NCI-H1105 (cell line): Measurements from ENCODE around the gene MRGPRX4.
"Not testable (repeated sequence)": the region's sequence is repeated elsewhere in the genome, so short reads cannot be mapped to it uniquely, and the experiment has no call there.

Experiments used
- DNase-seq: peaks from one replicate; lab custom pipeline; 2025; lab: John Stamatoyannopoulos, UW

The MRGPRX4 gene

DNA sequence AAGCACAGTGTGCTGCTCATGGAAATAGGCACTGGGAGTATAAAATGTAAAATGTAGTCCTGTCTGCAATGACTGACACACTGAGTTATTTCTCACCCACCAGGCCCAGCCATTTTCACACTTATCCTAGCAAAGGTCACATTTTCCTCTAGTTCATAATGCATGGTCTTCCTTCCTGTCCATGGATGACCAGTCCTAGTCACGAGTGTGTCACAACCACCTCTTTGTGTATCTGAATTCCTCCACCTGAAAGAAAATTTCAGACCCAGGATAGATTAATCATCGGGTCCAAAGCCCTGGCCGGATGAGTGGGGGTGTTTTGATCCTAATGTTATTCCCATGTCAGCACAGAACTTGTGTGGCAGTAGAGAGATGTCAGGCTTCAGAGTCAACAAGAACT, at the start of gene MRGPRX4:
MRGPRX4 (plus strand) TSS at position 172 of the 400 bp plus-strand sequence. CDS start 420 bp downstream, outside the sequence.
- no peak for DNase-seq

DNA sequence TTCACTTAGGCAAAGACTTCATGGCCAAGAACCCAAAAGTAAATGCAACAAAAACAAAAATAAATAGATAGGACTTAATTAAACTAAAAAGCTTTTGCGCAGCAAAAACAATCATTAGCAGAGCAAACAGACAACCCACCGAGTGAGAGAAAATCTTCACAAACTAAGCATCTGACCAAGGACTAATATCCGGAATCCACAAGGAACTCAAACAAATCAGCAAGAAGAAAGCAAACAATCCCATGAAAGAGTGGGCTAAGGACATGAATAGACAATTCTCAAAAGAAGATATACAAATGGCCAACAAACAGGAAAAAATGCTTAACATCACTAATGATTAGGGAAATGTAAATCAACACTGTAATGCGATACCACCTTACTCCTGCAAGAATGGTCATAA, 41.5 kb upstream of the MRGPRX4 start:
- not testable (repeated sequence) for DNase-seq

DNA sequence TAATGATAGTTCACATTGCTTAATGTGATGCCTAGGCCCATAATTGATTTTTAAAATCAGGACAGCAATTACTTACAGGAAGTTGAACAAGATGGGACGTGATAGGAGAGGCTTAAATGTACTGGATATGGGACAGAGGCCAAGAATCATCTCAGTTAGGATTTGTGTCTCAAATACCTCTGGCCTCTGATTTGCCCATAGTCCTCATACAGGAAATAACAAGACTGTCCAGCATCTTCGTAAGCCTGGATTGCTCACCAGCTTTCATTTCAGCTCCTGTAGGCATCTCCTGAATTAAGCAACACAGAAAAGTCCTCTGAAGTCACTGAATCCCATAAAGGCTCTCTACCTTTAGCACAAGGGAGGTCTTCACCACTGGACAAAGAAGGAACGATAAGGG, 40.3 kb upstream of the MRGPRX4 start, which contains the start of gene MRGPRX3:
MRGPRX3 (plus strand) TSS at position 231 of the 400 bp plus-strand sequence. CDS start 4,632 bp downstream, outside the sequence.
- no peak for DNase-seq

DNA sequence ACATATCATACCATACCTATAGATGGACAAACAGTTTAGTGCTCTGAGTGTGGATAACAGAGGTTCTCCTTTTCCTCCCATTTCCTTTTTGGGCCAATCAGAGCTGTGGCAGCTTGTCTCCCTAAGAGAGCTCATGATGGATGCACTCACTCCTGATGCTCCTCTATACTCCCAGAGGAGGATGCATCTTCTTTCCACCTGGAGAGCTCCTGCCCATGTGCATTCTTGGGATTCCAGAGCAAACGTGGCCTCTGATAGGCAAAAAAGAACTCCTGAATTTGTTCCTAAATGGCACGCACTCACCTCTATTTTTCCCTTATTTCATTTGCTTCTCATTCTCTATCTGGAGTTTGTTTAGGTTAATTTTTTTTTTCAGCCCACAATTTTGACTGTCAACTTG, 37.3 kb upstream of the MRGPRX4 start:
- no peak for DNase-seq

DNA sequence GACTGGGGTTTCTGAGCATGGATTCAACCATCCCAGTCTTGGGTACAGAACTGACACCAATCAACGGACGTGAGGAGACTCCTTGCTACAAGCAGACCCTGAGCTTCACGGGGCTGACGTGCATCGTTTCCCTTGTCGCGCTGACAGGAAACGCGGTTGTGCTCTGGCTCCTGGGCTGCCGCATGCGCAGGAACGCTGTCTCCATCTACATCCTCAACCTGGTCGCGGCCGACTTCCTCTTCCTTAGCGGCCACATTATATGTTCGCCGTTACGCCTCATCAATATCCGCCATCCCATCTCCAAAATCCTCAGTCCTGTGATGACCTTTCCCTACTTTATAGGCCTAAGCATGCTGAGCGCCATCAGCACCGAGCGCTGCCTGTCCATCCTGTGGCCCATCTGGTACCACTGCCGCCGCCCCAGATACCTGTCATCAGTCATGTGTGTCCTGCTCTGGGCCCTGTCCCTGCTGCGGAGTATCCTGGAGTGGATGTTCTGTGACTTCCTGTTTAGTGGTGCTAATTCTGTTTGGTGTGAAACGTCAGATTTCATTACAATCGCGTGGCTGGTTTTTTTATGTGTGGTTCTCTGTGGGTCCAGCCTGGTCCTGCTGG, 35.3 kb upstream of the MRGPRX4 start:
- no peak for DNase-seq

DNA sequence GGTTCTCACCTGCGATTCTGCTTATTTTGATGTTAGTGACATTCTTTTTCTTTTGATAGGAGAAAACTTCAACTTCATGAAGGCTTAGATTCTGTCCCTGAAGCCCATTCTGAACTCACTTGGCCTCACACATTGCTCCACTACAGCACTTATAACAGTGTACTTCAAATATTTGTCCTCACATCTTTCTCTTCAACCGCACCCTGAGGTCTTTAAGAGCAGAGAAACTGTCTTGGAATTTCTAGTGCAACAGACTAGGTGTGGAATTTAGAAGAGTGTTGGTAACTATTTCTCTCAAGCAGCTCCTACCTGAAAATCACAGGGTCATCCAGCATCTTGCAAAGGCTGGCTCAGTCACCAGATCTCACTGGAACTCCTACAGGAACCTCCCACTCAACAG, 32.5 kb upstream of the MRGPRX4 start:
- DNase-seq: no peak

DNA sequence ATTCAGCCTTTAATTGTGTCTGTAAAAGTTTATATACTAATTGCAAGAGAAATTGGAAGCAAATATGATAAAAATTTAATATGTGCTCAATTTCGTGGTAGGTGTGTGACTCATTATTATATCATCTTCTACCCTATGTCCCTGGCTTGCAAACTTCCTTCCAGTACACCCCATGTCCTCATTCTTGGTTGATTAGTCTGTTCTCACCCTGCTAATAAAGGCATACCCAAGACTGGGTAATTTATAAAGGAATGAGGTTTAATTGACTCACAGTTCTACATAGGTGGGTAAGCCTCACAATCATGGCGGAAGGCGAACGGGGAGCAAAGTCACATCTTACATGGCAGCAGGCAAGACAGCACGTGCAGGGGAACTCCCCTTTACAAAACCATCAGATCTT, 28.4 kb upstream of the MRGPRX4 start:
- DNase-seq: no peak

DNA sequence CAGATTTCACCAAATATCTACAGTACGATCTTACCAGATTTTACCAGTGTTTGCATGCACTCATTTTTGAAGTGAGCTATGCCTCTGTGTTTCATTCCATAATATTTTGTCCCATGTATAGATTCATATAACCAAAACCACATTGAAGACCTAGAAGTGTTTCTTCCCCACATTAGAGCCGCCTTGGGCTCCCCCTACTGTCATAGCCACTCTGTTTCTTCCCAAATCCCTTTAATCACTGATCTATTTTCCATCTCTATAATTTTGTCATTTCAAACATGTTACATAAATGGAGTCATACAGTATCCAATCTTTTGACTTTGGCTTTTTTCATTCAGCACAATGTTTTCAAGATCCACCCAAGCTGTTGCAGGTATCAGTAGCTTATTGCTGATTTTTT, 27.6 kb upstream of the MRGPRX4 start:
- no peak for DNase-seq

DNA sequence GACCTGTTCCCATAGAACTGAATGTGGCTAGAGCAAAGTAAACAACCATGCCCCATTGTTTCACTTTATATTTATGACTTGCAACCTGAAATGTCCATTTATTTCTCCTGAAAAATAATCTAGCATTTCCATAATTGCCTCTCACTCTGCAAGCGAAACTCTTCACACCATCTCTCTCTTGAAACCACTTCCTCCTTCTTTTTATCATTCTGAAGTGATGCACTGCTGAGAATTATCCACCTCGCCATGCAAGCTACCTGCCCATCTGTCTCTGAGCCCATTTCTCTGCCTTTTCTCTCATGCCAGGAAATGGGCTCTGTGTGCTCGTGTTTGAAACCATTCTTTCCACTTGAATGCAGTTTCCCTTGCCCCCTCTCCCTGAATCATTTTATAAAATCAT, 26.8 kb upstream of the MRGPRX4 start:
- no peak for DNase-seq

DNA sequence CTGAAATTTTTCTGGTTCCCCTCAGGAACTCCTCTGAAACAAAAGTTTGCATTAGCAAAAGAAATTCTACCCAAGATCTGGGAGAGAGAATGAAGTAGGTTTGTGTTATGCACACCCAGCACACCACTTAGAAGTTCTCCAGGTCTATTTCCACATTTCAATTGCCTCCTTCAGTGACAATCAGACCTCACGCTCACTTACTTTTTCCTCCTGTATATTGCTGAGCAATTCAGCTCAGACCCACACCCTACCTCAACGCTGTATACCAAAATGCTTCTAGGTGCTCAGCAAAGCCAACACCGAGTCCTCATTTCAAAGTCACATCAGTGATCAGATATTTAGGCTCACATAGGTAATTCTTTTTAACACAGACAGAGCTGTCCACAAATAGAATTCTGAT, 21.1 kb upstream of the MRGPRX4 start:
- no peak for DNase-seq

DNA sequence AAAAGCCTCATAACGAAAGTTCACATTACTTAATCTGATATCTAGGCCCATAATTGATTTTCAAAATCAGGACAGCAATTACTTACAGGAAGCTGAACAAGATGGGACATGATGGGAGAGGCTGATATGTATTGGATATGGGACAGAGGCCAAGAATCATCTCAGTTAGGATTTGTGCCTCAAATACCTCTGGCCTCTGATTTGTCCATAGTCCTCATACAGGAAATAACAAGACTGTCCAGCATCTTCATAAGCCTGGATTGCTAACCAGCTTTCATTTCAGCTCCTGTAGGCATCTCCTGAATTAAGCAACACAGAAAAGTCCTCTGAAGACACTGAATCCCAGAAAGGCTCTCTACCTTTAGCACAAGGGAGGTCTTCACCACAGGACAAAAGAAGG, 4.3 kb upstream of the MRGPRX4 start:
- no peak for DNase-seq

DNA sequence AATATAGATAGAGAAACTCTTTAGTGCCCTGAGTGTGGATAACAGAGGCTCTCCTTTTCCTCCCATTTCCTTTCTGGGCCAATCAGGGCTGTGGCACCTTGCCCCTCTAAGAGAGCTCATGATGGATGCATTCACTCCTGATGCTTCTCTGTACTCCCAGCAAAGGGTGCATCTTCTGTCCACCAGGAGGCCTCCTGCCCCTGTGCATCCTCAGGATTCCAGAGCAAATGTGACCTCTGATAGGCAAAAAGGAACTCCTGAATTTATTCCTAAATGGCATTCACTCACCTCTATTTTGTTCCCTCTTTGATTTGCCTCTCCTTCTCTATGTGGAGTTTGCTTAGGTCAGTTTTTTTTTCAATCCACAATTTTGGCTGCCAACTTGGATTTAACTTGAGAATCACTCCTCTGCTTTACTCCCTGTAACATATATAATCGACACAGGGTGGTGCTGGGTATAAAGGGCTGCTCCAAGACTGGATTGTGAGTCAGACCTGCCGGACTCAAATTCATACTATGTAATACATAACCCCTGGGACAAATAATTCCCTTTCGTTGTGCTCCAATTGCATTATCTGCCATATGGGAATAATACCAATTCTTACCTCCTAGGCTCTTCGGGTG, 1.1 kb upstream of the MRGPRX4 start:
- DNase-seq: no peak

DNA sequence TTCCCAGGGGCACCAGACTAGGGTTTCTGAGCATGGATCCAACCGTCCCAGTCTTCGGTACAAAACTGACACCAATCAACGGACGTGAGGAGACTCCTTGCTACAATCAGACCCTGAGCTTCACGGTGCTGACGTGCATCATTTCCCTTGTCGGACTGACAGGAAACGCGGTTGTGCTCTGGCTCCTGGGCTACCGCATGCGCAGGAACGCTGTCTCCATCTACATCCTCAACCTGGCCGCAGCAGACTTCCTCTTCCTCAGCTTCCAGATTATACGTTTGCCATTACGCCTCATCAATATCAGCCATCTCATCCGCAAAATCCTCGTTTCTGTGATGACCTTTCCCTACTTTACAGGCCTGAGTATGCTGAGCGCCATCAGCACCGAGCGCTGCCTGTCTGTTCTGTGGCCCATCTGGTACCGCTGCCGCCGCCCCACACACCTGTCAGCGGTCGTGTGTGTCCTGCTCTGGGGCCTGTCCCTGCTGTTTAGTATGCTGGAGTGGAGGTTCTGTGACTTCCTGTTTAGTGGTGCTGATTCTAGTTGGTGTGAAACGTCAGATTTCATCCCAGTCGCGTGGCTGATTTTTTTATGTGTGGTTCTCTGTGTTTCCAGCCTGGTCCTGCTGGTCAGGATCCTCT, 709 bp downstream of the MRGPRX4 start:
- no peak for DNase-seq

DNA sequence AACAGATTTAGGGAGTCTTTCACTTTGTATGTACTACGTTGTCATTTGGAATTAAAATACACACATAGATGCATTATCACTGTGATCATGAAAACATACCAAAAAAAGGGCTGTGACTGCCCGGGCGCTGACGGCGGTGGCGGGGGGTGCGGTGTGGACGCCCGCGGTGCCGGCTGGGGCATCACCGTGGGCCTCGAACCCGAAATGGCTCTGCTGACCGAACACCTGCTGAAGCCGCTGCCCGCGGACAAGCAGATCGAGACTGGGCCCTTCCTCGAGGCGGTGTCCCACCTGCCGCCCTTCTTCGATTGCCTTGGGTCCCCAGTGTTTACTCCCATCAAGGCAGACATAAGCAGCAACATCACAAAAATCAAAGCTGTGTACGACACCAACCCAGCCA, 16.2 kb downstream of the MRGPRX4 start:
- no peak for DNase-seq

DNA sequence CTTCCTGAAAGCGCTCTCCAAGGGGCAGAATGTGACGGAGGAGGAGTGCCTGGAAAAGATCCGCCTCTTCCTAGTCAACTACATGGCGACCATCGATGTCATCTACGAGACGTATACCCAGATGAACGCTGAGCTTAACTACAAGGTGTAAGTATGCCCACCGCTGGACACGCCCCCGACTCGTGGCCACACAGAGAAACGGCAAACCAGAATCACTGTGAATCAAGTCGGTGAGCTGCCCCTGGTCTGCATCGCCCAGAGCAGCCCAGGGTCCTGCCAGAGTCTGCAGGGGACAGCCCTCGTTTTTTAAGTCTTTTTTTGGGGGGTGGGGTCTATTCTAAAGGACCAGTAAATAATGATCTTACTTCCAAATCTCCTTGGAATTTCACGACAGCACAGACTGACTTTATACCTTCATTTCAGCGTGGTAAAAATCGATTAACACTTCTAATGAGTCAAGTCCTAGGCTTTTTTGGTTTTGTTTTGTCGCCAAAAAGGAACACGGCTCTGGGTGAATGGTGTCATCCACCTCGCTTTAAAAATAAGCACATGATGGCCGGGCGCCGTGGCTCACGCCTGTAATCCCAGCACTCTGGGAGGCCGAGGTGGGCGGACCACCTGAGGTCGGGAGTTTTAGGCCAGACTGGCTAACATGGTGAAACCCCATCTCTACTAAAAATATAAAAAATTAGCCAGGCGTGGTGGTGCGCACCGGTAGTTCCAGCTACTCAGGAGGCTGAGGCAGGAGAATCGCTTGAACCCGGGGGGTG, 17.0 kb downstream of the MRGPRX4 start:
- not testable (repeated sequence) for DNase-seq

DNA sequence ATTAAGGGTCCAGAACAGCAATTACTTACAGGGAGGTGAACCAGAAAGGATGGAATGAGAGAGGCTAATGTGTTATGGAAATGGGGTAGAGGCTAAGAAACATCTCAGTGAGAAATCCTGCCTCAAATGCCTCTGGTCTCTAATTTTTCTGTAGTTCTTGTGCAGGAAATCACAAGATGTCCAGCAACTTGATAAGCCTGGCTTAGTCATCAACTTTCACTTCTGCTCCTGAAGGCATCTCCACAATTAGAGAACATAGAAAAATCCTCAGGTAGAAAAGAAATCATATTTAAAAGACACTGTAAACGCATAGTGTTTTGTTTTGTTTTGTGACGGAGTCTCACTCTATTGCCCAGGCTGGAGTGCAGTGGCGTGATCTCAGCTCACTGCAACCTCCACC, 18.7 kb downstream of the MRGPRX4 start:
- DNase-seq: no peak

DNA sequence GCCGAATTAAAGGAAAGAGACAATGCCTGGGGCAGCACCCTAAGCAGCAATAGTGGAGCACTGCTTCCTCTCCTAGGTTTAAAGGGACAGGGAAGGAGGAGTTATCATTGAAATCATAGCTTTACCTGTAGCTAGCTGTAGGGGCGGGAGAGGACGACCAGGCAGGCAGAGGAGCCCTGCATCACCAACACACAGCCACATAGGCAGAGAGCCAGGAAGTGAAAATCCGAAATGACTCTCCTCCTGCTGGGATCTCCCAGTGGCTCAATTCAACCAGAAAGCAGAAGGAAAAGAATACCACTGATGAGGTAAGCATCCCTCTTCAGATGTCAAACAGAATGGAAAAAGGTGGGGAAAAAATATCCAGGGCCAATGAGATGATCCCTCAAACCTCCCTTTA, 20.4 kb downstream of the MRGPRX4 start:
- no peak for DNase-seq

DNA sequence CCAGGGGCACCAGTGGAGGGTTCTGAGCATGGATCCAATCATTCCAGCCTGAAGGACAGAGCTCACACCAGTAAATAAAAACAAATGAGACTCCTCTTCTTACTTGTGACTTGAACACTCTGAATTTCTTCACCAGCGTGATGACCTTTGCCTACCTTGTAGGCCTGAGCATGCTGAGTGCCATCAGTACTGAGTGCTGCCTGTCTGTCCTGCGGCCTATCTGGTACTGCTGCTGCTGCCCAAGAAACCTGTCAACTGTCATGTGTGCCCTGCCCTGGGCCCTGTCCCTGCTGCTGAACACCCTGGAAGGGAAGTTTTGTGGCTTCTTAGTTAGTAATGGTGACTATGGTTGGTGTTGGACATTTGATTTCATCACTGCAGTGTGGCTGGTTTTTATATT, 23.9 kb downstream of the MRGPRX4 start:
- no peak for DNase-seq

DNA sequence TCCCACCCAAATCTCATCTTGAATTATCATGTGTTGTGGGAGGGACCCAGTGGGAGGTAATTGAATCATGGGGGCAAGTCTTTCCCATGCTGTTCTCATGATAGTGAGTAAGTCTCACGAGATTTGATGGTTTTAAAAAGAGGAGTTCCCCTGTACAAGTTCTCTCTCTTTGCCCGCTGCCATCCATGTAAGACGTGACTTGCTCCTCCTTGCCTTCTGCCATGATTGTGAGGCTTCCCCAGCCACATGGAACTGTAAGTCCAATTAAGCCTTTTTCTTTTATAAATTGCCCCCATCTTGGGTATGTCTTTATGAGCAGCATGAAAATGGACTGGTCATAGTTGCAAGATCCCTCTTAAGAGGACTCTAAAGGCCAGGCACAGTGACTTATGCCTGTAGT, 25.1 kb downstream of the MRGPRX4 start:
- DNase-seq: not testable (repeated sequence)

DNA sequence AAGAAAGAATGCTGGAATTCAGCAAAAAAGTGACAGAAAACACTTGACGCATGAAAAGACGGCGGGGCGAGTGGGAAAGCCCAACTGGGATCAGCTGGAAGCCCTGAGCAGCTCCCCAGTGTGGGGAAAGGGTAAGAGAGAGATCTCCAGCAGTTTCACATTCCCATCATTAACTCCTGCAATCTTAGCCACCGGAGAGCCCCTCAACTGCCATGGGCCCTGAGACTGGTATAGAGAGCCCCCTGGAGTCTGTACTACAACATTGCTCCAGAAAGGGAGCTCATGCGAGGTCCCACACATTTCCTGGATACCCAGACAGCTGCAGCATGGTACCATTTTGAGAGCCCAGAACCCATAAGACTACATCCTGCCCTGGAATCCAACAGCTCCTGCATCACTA, 31.1 kb downstream of the MRGPRX4 start:
- no peak for DNase-seq

DNA sequence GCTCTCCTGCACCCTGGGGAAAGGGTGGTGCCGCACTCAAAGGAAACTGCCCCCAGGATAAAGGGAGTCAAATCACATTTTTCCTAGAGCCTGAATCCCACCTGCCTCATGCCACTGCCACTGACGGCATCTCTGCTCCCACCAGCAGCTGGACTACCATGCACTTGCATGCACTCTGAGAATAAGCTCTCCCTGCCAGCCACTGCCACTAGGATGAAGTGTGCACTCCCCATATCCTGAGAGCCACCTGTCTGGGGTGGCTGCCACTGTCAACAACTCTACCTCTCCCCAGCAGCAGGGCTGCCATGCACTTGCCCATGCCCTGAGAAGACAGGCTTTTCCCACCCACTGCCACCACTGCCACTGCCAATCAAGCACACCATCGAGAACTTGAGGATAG, 31.6 kb downstream of the MRGPRX4 start:
- DNase-seq: no peak

DNA sequence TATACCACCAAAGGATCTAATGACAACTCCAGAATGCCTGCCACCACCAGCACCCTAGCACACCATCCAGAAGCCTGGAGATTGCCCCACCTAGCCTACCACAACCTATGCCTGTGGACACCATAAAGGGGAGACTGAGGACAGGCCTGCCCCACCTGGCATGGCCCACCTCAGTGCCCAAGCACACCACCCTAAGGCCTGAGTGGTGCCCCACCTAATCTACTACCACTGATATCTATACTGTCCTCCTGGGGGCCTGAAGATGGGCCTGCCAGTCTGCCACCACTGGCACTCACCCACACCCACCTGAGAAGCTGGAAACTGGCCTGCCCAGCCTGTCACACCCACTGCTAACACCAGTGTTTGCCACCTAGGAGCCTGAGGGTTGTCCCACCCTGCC, 32.1 kb downstream of the MRGPRX4 start:
- DNase-seq: no peak

DNA sequence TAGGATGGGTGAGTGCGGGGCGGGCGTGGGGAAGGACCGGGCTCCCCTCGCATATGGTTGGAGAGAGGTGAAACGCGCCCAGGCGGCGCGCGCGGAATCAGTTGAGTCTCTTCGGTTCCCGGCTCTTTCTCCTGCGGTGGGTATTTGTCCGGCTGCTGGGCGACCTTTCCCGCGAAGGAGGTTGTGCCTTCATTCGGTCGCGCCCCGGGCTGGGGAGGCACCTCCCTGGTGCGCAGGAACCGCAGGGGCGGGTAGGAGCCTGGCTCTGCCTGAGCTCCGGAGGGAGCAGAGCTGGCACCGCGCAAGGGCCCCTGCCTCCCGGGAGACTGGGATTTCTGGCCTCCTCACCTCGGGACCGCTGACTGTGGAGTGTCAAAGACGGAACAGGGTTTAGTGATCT, 36.4 kb downstream of the MRGPRX4 start:
- DNase-seq: no peak
